Tibial nerve (tissue), 4 donors: Measurements from ENCODE around the gene MYBBP1A.

ENCODE experiments used
- EP300 ChIP-seq, 2 donors: sonication (generic); formaldehyde crosslinking; IDR thresholded peaks; one replicate each; pipeline ENCODE4 v1.6.1; 2017; ENCODE audit warnings: antibody characterized with exemption in 2 of 2, mild to moderate bottlenecking in 1 of 2
- POLR2A ChIP-seq, 2 donors: fragments of 450-650 bp; IDR thresholded peaks; one replicate each; pipeline ENCODE4 v1.6.1; 2017; ENCODE audit warnings: antibody characterized with exemption in 2 of 2, mild to moderate bottlenecking in 2 of 2, moderate library complexity in 2 of 2
- TF ChIP-seq, protein P1 (sequence below), 5 experiments: fragments of 200-600 bp in 3 of 5; fragments of 450-650 bp in 2 of 5; sonication (generic) in 3 of 5; IDR thresholded peaks; one replicate each; pipeline ENCODE4 v1.5.1; 2016 to 2019; ENCODE audit warnings: antibody characterized with exemption in 5 of 5, mild to moderate bottlenecking in 3 of 5, moderate library complexity in 2 of 5

DNA sequence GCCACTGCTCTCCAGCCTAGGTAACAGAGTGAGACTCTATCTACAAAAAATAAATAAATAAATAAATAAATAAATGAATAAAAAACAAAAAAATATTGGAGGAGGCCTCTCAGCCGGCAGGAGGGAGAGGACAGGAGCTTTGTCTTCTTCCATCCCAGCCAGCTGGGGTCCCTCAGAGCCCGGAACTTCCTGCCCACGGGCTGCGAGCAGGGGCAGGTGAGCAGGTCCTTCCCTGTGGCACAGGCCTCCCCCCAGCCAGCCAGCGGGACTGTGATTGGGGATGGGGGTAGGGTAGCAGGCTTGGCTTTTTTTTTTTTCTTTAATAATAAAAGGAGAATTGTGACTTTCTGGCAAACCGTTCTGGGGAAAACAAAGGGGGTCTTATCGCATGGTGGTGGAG is 39.2 kb upstream of the MYBBP1A start:
- TF ChIP-seq, protein P1, sequence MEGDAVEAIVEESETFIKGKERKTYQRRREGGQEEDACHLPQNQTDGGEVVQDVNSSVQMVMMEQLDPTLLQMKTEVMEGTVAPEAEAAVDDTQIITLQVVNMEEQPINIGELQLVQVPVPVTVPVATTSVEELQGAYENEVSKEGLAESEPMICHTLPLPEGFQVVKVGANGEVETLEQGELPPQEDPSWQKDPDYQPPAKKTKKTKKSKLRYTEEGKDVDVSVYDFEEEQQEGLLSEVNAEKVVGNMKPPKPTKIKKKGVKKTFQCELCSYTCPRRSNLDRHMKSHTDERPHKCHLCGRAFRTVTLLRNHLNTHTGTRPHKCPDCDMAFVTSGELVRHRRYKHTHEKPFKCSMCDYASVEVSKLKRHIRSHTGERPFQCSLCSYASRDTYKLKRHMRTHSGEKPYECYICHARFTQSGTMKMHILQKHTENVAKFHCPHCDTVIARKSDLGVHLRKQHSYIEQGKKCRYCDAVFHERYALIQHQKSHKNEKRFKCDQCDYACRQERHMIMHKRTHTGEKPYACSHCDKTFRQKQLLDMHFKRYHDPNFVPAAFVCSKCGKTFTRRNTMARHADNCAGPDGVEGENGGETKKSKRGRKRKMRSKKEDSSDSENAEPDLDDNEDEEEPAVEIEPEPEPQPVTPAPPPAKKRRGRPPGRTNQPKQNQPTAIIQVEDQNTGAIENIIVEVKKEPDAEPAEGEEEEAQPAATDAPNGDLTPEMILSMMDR (IDR thresholded peaks at IDR 0.05): no peak
- TF ChIP-seq EP300 (IDR thresholded peaks at IDR 0.05) (no peak), POLR2A (IDR thresholded peaks at IDR 0.05) (no peak)
